ENCODE results near the gene CIBAR2. TPM values are rescaled to one million over a fixed set of nuclear protein-coding genes. Genes with fewer than 3 reads are reported as not detected.

CIBAR2 gene
- total RNA-seq, 1 experiment from 2014 or later = not detected

- H3K36me3 Mint-ChIP-seq (ENCODE audit: insufficient read depth in 1 of 3, low read depth in 3 of 3) = no peaks in the 10 kb centered on the region
- Histone ChIP-seq H2BK15ac (ENCODE audit: low read depth, low read length) (no peak overlapping the region), H3K18ac (ENCODE audit: insufficient read length, low read depth, low read length) (no peak overlapping the region), H4K8ac (replicated peaks; ENCODE audit: insufficient read length, low read depth, low read length) (no peak overlapping the region), H3K4ac (ENCODE audit: low read depth, low read length) (no peak overlapping the region), H3T11ph (ENCODE audit: low read length) (no peak overlapping the region), H3K23me2 (ENCODE audit: insufficient read length, low read depth, low read length, poor library complexity, severe bottlenecking) (no peaks in the 10 kb centered on the region), H2BK5ac (ENCODE audit: insufficient read length, low read length) (no peak overlapping the region), H4K91ac (ENCODE audit: insufficient read length, low read depth, low read length) (no peak overlapping the region), H2BK20ac (ENCODE audit: low read depth, low read length, poor library complexity, severe bottlenecking) (no peak overlapping the region), H3K4me1 (ENCODE audit: insufficient read depth, low read length) (no peaks in the 10 kb centered on the region), H3K23ac (ENCODE audit: insufficient read length, low read depth, low read length) (no peak overlapping the region), H3K56ac (ENCODE audit: insufficient read length, low read depth, low read length) (no peak overlapping the region), H4K20me1 (ENCODE audit: control insufficient read depth, insufficient read depth, insufficient read length) (no peaks in the 10 kb centered on the region), H2AFZ (ENCODE audit: low read length) (no peak overlapping the region), H2AK5ac (ENCODE audit: insufficient read length, low read length) (no peak overlapping the region), H4K5ac (ENCODE audit: insufficient read length, low read depth, low read length) (no peak overlapping the region), H3K79me2 (ENCODE audit: insufficient read depth, low read length) (no peaks in the 10 kb centered on the region), H2BK120ac (ENCODE audit: low read depth, low read length, poor library complexity, severe bottlenecking) (no peak overlapping the region), H3K4me2 (ENCODE audit: insufficient read depth, insufficient read length, low read length) (no peak overlapping the region), H3K27ac (ENCODE audit: insufficient read length, low read depth, low read length) (no peak overlapping the region), H3K9me3 (ENCODE audit: control insufficient read depth, low read depth, low read length) (no peaks in the 10 kb centered on the region), H3K27me3 (ENCODE audit: insufficient read depth, low read length) (no peaks in the 10 kb centered on the region), H2BK12ac (ENCODE audit: insufficient read length, low read depth, low read length) (no peak overlapping the region), H3K14ac (ENCODE audit: insufficient read depth, low read length) (no peak overlapping the region), H3K9ac (ENCODE audit: extremely low read depth, insufficient read length, low read length) (no peak overlapping the region), H3K79me1 (ENCODE audit: insufficient read depth, low read depth, low read length, poor library complexity, severe bottlenecking) (no peaks in the 10 kb centered on the region)
- no peak overlapping the region for H3K4me3 Mint-ChIP-seq
- H3K4me1 Mint-ChIP-seq = peaks cover 18 to 32% of the 10 kb centered on the region in 2 experiments
- no CpG with 5 or more reads among the region's 9 CpGs for WGBS (ENCODE audit: extremely low coverage, insufficient read length, low lambda C conversion rate)
- TF ChIP-seq CTCF (conservative IDR thresholded peaks at IDR 0.05) = no peak
- no peak overlapping the region; a peak in 1 of 7 replicates for H3K27ac Mint-ChIP-seq
- no peaks in the 10 kb centered on the region; a peak in 2 of 5 replicates for H3K9me3 Mint-ChIP-seq
- no peak for DNase-seq
- H3K27me3 Mint-ChIP-seq (ENCODE audit: low read depth) = peaks cover 13% of the 10 kb centered on the region
These were observed 1.1 kb downstream of the CIBAR2 start for GRCh38 chr16:85111184-85111583.

Measured in H9 (cell line).